Breast epithelium (tissue), 4 donors: ENCODE data around the gene CNN1. TPM values are rescaled to one million over a fixed set of nuclear protein-coding genes. Genes with fewer than 3 reads are reported as not detected.

Experiments used
- DNase-seq, 2 donors: peaks; one replicate each; pipeline ENCODE4 v3.0.0-alpha.2; 2019; ENCODE audit warnings: low spot score in 2 of 2
- H3K27ac ChIP-seq, 2 donors: fragments of 200-600 bp; sonication (generic) in 1 of 2; one replicate each; pipeline ENCODE4 v1.5.1; 2016 to 2019; ENCODE audit warnings: mild to moderate bottlenecking in 1 of 2
- H3K27me3 ChIP-seq, 2 donors: fragments of 200-600 bp; sonication (generic) in 1 of 2; one replicate each; pipeline versions ENCODE4 v1.5.1 to v1.6.0; 2017 to 2019; ENCODE audit warnings: control low read depth in 1 of 2, mild to moderate bottlenecking in 1 of 2
- H3K36me3 ChIP-seq: fragments of 200-600 bp; one replicate; pipeline ENCODE4 v1.5.1; 2019
- H3K4me1 ChIP-seq, 2 donors: fragments of 200-600 bp; sonication (generic); one replicate each; pipeline ENCODE4 v1.5.1; 2016 to 2019; ENCODE audit warnings: control low read depth in 1 of 2
- H3K4me3 ChIP-seq, 3 donors: fragments of 200-600 bp; sonication (generic); 1 replicate in 2 of 3; 2 replicates in 1 of 3; pipeline ENCODE4 v1.5.1; 2016 to 2019; ENCODE audit warnings: mild to moderate bottlenecking in 3 of 3, moderate library complexity in 2 of 3
- H3K9me3 ChIP-seq, 2 donors: fragments of 200-600 bp; sonication (generic) in 1 of 2; one replicate each; pipeline ENCODE4 v1.5.1; 2016 to 2019; ENCODE audit warnings: control low read depth in 1 of 2
- POLR2A ChIP-seq: fragments of 450-650 bp; IDR thresholded peaks from one replicate; pipeline ENCODE4 v1.6.1; 2016; ENCODE audit warnings: antibody characterized with exemption, mild to moderate bottlenecking, moderate library complexity
- POLR2AphosphoS5 ChIP-seq, 3 donors: sonication (generic); formaldehyde crosslinking; IDR thresholded peaks; one replicate each; pipeline ENCODE4 v1.6.1; 2017; ENCODE audit warnings: antibody characterized with exemption in 3 of 3
- intact Hi-C: fragments of 100-400 bp; cut with DNase I; formaldehyde crosslinking; loops from one replicate; pipeline ENCODE4 v1.15.1; 2023; ENCODE audit warnings: low total_unique reads
- total RNA-seq, 3 donors: library from RNA; depleted of rRNA; stranded (reverse); fragments of >200 nt; gene quantifications; one replicate each; pipeline ENCODE4 v1.1.0, GENCODE V29; 2016
- TF ChIP-seq, protein P1 (sequence below), 3 donors: fragments of 450-650 bp; IDR thresholded peaks; one replicate each; pipeline ENCODE4 v1.5.1; 2016 to 2017; ENCODE audit warnings: antibody characterized with exemption in 3 of 3, mild to moderate bottlenecking in 3 of 3, moderate library complexity in 3 of 3

Gene CNN1
- total RNA-seq, 3 donors from 2014 or later: 2.2 to 106 (median 74.3) TPM

DNA sequence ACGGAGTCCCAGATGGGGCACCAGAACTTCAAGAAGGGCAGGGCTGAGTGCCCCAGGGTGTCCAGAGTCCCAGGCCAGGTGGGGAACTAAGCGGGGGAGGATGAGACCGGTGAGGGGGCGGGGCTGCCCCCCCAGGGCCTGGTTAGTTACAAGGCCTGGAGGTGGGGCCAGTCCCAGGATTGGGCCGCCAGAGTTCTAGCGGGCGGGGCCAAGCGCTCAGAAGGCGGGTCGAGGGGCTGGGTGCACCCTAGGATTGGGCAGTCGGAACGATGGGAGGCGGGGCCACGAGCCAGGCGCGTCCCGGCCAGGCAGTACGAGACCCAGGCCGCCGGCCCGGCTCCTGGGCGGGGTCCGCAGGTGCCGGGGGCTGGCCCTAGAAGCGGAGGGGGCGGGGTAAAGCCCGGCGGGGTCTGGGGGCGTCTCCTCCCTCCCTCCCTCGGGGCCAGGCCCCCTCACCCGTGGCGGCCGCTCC, 33.6 kb upstream of the CNN1 start:
- Histone ChIP-seq H3K27ac (peak overlapping the region; percentile 96 to 99), H3K4me3 (peak overlapping the region; percentile 78 to 99 (median 91)), H3K27me3 (no peaks in the 10 kb centered on the region), H3K9me3 (no peaks in the 10 kb centered on the region), H3K36me3 (no peaks in the 10 kb centered on the region), H3K4me1 (peaks cover 0 to 4% of the 10 kb centered on the region in 2 donors)
- DNase-seq: peak; percentile 97
- TF ChIP-seq, protein P1, sequence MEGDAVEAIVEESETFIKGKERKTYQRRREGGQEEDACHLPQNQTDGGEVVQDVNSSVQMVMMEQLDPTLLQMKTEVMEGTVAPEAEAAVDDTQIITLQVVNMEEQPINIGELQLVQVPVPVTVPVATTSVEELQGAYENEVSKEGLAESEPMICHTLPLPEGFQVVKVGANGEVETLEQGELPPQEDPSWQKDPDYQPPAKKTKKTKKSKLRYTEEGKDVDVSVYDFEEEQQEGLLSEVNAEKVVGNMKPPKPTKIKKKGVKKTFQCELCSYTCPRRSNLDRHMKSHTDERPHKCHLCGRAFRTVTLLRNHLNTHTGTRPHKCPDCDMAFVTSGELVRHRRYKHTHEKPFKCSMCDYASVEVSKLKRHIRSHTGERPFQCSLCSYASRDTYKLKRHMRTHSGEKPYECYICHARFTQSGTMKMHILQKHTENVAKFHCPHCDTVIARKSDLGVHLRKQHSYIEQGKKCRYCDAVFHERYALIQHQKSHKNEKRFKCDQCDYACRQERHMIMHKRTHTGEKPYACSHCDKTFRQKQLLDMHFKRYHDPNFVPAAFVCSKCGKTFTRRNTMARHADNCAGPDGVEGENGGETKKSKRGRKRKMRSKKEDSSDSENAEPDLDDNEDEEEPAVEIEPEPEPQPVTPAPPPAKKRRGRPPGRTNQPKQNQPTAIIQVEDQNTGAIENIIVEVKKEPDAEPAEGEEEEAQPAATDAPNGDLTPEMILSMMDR (IDR thresholded peaks at IDR 0.05): no peak
- TF ChIP-seq POLR2AphosphoS5 (IDR thresholded peaks at IDR 0.05): peak in 1 of 3 donors; percentile 9
- intact Hi-C loops: no loop called here

DNA sequence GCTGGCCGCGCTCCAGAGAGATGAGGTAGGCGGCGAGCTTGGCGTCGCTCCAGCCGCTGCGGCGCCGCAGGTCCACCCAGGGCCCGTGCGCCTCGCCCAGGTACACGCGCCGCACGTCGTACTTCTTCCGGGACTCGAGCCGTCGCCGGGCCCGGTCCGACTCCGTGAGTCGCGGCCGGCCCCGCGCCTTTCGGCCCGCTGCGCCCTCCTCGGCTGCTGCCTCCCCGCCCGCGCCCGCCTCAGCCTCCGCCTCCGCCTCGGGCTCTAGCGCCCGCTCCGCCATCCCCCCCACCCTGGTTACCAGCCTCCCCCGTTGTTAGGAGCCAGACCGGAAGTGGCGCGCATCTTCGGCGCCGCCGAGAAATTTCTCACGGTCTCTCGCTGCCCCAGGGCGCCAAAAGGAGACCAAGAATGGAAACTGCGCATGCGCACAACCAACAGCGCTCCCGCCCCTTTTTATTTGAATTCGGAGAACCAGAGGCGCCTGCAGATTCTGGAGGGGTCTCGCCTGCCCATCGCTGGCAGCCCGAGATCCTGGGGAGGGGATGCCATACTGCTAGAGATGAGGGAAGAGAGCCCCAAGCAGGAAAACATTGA, 33.0 kb upstream of the CNN1 start, which contains the start of gene ZNF653:
Gene ZNF653 (minus strand): TSS at position 336 of the 597 bp plus-strand sequence. CDS start 53 bp downstream, at position 283.
- DNase-seq: peak; percentile 92 to 95
- Histone ChIP-seq H3K36me3 (no peaks in the 10 kb centered on the region), H3K27me3 (no peaks in the 10 kb centered on the region), H3K9me3 (no peaks in the 10 kb centered on the region), H3K27ac (peak within 1 kb of the TSS; percentile 96 to 99), H3K4me3 (peak within 1 kb of the TSS; percentile 78 to 99 (median 91)), H3K4me1 (peaks cover 0 to 4% of the 10 kb centered on the region in 2 donors)
- TF ChIP-seq POLR2A (no peak), POLR2AphosphoS5 (IDR thresholded peaks at IDR 0.05) (peak; percentile 33 to 55 (median 44))
- intact Hi-C loops: no loop called here

DNA sequence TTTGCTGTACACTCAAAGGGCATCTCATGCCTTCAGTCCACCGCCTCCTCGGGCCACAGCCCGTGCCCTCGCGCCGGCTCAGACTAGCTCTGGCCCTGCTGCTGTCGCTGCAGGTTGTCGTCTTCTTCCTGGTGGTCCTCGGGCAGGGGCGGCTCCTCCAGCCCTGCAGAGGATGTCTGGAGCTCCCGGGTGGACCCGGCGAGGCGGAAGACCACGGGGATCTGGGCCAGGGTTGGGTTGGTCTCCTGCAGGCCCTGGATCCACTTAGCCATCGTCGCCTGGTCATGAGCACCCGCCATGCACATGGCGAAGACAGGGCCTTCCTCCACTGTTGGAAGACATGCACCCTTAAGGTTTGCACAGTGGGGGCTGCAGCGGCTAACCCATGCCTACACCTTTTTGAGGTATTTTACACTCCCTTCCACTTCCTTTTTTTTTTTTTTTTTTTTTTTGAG, 32.5 kb upstream of the CNN1 start:
- intact Hi-C loops: no loop called here
- Histone ChIP-seq H3K27ac (peak overlapping the region; percentile 96 to 99), H3K27me3 (no peaks in the 10 kb centered on the region), H3K4me3 (peak overlapping the region; percentile 78 to 99 (median 91)), H3K9me3 (no peaks in the 10 kb centered on the region), H3K36me3 (no peaks in the 10 kb centered on the region), H3K4me1 (peaks cover 0 to 4% of the 10 kb centered on the region in 2 donors)
- TF ChIP-seq POLR2AphosphoS5 (IDR thresholded peaks at IDR 0.05) (no peak), POLR2A (no peak)
- TF ChIP-seq, protein P1 (IDR thresholded peaks at IDR 0.05): no peak
- DNase-seq: no peak

DNA sequence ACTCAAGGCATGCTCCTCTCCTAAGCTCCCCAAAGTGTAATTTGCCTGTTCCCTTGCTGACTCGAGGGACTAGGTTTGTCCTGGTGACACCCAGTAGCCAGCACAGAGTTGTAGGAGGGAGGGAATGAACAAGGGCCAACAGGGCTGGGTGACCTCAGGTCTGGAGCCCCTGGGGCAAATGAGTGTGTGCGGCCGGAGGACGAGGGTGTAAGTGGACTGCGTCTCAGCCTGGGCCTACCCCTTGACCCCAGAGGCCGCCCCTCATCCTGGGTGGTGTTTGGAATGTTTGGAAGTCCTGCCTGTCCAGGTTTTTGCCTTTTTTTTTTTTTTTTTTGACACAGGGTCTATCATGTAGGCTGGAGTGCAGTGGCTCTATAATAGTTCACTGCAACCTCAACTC, 31.7 kb upstream of the CNN1 start:
- H3K36me3 ChIP-seq: no peaks in the 10 kb centered on the region
- TF ChIP-seq, protein P1 (IDR thresholded peaks at IDR 0.05): no peak
- TF ChIP-seq POLR2AphosphoS5 (IDR thresholded peaks at IDR 0.05): no peak
- TF ChIP-seq POLR2A: no peak
- intact Hi-C loops: no loop called here
- no peak overlapping the region for H3K27ac ChIP-seq
- H3K4me3 ChIP-seq: no peak overlapping the region
- H3K27me3 ChIP-seq: no peaks in the 10 kb centered on the region
- H3K9me3 ChIP-seq: no peaks in the 10 kb centered on the region
- DNase-seq: no peak
- peaks cover 0 to 4% of the 10 kb centered on the region in 2 donors for H3K4me1 ChIP-seq

DNA sequence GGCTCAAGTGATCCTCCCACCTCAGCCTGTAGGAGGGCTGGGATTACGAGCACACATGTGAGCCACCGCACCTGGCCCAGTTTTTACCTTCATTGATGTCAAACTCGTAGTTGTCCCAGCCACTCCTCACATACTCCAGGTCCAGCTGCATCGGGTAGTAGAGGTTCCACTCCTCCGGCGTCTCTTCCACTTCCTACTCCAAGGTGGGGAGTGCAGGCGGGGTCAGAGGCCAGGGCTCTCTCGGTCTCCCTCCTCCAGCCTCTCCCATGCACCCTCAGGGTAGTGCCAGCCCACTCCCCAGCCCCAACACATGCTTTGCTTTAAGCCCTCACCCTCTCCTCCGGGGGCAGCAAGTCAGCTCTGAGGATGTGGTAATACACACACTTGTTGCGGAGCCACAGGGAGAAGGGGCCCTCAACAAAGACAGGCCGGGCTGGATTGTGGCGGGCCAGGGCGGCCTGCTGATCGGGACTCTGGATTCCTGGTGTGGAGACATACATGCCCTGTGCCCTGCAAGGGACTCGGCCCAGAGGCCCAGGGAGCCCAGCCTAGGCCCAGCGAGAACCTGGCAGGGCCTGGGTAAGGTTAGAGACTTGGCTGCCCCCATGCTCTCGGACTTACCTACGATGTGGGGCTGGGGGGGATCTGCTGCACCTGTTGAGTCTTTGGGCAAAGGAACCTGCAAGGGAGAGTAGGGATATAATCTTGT, 31.1 kb upstream of the CNN1 start:
- Histone ChIP-seq H3K27me3 (no peaks in the 10 kb centered on the region), H3K36me3 (no peaks in the 10 kb centered on the region), H3K9me3 (no peaks in the 10 kb centered on the region), H3K27ac (no peak overlapping the region), H3K4me3 (no peak overlapping the region), H3K4me1 (peaks cover 0 to 4% of the 10 kb centered on the region in 2 donors)
- intact Hi-C loops: no loop called here
- no peak for TF ChIP-seq POLR2AphosphoS5 (IDR thresholded peaks at IDR 0.05)
- no peak for TF ChIP-seq POLR2A
- TF ChIP-seq, protein P1 (IDR thresholded peaks at IDR 0.05): no peak
- DNase-seq: no peak
